ENCODE data around the gene NABP2. TPM values are rescaled to one million over a fixed set of nuclear protein-coding genes. Genes with fewer than 3 reads are reported as not detected.
"Not testable (repeated sequence)": the region's sequence is repeated elsewhere in the genome, so short reads cannot be mapped to it uniquely, and the experiment has no call there.

NABP2 gene
- total RNA-seq, 1 donor from 2014 or later: 23.7 TPM

- DNase-seq (ENCODE audit: low spot score in 2 of 2, unreplicated experiment in 2 of 2): peak; percentile 79 to 90
- H3K27ac Mint-ChIP-seq: peak within 1 kb of the TSS; percentile 97
- H3K36me3 Mint-ChIP-seq: peaks cover 16% of the 10 kb centered on the region
- TF ChIP-seq CTCF (IDR thresholded peaks at IDR 0.05; ENCODE audit: unreplicated experiment): peak; percentile 81
- H3K4me1 Mint-ChIP-seq: peaks cover 19% of the 10 kb centered on the region
- no peaks in the 10 kb centered on the region for H3K9me3 Mint-ChIP-seq
- H3K4me3 Mint-ChIP-seq: peak within 1 kb of the TSS; percentile 91
- H3K27me3 Mint-ChIP-seq (ENCODE audit: low read depth): peaks cover 1% of the 10 kb centered on the region
Measured at GRCh38 chr12:56189099-56189917, 34.8 kb upstream of the NABP2 start, which contains the start of gene SMARCC2. Gene SMARCC2 (minus strand): TSS chr12:56189483. CDS start chr12:56189461, 22 bp downstream.

GRCh38 chr12:56189918-56190694 is 34.0 kb upstream of the NABP2 start:
- H3K27ac Mint-ChIP-seq: peak overlapping the region; percentile 97
- peaks cover 9% of the 10 kb centered on the region for H3K36me3 Mint-ChIP-seq
- no peaks in the 10 kb centered on the region for H3K9me3 Mint-ChIP-seq
- H3K4me3 Mint-ChIP-seq: peak overlapping the region; percentile 91
- TF ChIP-seq CTCF (IDR thresholded peaks at IDR 0.05; ENCODE audit: unreplicated experiment): peak; percentile 42
- peak; percentile 80 to 98 for DNase-seq (ENCODE audit: low spot score in 2 of 2, unreplicated experiment in 2 of 2)
- peaks cover 19% of the 10 kb centered on the region for H3K4me1 Mint-ChIP-seq
- H3K27me3 Mint-ChIP-seq (ENCODE audit: low read depth): peaks cover 1% of the 10 kb centered on the region

GRCh38 chr12:56190695-56191155 is 33.4 kb upstream of the NABP2 start:
- no peaks in the 10 kb centered on the region for H3K9me3 Mint-ChIP-seq
- peaks cover 1% of the 10 kb centered on the region for H3K27me3 Mint-ChIP-seq (ENCODE audit: low read depth)
- H3K36me3 Mint-ChIP-seq: peaks cover 7% of the 10 kb centered on the region
- peaks cover 19% of the 10 kb centered on the region for H3K4me1 Mint-ChIP-seq
- no peak for DNase-seq (ENCODE audit: low spot score in 2 of 2, unreplicated experiment in 2 of 2)
- H3K27ac Mint-ChIP-seq: peak overlapping the region; percentile 97
- H3K4me3 Mint-ChIP-seq: peak overlapping the region; percentile 91
- no peak for TF ChIP-seq CTCF (IDR thresholded peaks at IDR 0.05; ENCODE audit: unreplicated experiment)

- no peak for DNase-seq (ENCODE audit: low spot score in 2 of 2, unreplicated experiment in 2 of 2)
- no peak for TF ChIP-seq CTCF (IDR thresholded peaks at IDR 0.05; ENCODE audit: unreplicated experiment)
- Mint-ChIP-seq H3K4me1 (peaks cover 19% of the 10 kb centered on the region), H3K27ac (peak overlapping the region; percentile 4), H3K4me3 (no peak overlapping the region), H3K9me3 (no peaks in the 10 kb centered on the region), H3K27me3 (ENCODE audit: low read depth) (peaks cover 1% of the 10 kb centered on the region), H3K36me3 (no peaks in the 10 kb centered on the region)
Measured at GRCh38 chr12:56192582-56192981, 31.6 kb upstream of the NABP2 start.

- Mint-ChIP-seq H3K9me3 (no peaks in the 10 kb centered on the region), H3K4me1 (peaks cover 13% of the 10 kb centered on the region), H3K27me3 (ENCODE audit: low read depth) (peaks cover 1% of the 10 kb centered on the region), H3K27ac (peak overlapping the region; percentile 4), H3K4me3 (no peak overlapping the region), H3K36me3 (no peaks in the 10 kb centered on the region)
- peak; percentile 47 to 56 for DNase-seq (ENCODE audit: low spot score in 2 of 2, unreplicated experiment in 2 of 2)
- peak; percentile 77 for TF ChIP-seq CTCF (IDR thresholded peaks at IDR 0.05; ENCODE audit: unreplicated experiment)
Measured at GRCh38 chr12:56193025-56193578, 31.0 kb upstream of the NABP2 start.

GRCh38 chr12:56196818-56197550 is 27.2 kb upstream of the NABP2 start:
- not testable (repeated sequence) for DNase-seq (ENCODE audit: low spot score in 2 of 2, unreplicated experiment in 2 of 2); H3K9me3 Mint-ChIP-seq; H3K4me3 Mint-ChIP-seq; H3K27me3 Mint-ChIP-seq (ENCODE audit: low read depth); H3K36me3 Mint-ChIP-seq; H3K4me1 Mint-ChIP-seq
- peak overlapping the region; percentile 87 for H3K27ac Mint-ChIP-seq
